GM21619 (cell line): ENCODE measurements around the gene STOX1.
"Not testable (repeated sequence)": the region's sequence is repeated elsewhere in the genome, so short reads cannot be mapped to it uniquely, and the experiment has no call there.

Experiments used
- ATAC-seq: cut with Tn5 transposase; IDR thresholded peaks from one replicate; pipeline ENCODE4 v1.9.1; 2021; ENCODE audit not compliant: unreplicated experiment

The STOX1 gene

DNA sequence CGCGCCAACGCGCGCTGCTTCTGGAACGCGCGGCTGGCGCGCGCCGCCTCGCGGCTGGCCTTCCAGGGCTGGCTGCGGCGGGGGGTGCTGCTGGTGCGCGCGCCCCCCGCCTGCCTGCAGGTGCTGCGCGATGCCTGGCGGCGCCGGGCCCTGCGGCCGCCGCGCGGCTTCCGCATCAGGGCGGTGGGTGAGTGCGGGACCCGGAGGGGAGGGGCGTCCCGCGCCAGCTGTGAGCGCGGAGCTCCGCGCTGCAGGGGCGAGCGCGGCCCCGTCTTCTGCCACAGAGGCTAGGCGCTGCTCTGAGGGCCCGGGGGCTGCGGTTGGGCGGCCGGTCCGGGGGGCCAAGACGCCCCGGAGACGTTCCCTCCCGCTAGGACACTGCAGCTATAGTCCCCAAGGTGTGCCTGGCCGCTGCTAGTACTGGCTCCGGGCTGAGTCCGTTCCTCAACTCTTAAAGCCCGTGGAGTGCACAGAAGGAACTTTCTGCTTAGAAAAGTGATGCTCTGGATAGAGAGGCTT, 811 bp downstream of the STOX1 start:
- ATAC-seq, result peak; percentile 33

DNA sequence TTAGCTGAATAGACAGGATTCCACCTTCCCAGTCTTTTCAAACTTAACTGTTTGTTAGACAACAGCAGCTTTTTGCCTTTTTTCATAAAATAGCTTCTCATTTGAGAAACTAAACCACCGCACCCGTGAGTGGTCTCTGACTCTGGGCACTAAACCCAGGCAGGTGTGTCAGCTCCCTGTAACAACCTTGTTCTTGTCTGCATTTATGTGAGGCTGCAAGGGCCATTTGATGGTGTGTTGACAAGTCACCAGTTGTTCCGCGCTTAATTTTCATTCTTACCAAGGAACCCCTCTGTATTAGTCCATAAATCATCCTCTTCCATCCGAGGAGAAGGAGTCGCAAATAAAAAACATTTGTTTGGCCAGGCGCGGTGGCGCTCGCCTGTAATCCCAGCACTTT, 1.5 kb downstream of the STOX1 start:
- ATAC-seq, result no peak

DNA sequence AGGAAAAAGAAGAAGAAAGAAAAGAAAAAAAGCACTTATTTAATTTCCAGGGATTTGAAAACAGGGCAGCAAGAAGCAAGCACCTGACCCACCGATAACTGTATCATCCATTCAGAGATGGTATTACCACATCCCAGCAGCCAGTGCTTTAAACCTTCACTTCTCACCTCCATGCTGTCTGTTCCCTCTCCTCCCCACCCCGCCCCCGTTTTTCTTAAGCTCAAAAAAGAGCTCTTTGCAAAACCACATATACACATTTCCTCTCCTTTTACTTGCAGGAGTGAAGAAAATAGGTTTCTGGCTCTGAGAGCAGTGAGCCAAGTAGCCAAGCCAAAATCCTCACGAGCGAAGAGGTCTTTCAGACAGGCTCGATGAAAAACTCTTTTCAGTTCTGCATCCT, 2.2 kb downstream of the STOX1 start:
- no peak for ATAC-seq

DNA sequence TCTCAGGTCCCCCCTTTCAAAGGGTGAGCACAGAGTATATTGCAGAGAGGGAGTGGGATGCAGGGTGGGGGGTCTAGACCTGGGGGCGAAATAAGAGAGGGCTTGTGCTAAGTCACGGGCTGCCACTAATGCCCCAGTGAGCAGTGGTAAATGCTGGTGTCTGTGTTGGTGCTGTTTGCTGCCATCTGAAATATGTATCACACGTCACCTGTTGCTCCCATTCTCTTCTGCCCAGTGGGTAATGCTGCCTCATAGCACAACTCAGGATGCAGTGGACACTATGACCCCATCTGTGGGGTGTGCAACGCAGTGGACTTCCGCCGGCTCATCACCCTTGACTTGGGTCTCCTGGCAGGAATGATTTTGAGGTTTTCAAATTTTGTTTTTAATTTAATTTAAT, 2.6 kb downstream of the STOX1 start:
- ATAC-seq, result no peak

DNA sequence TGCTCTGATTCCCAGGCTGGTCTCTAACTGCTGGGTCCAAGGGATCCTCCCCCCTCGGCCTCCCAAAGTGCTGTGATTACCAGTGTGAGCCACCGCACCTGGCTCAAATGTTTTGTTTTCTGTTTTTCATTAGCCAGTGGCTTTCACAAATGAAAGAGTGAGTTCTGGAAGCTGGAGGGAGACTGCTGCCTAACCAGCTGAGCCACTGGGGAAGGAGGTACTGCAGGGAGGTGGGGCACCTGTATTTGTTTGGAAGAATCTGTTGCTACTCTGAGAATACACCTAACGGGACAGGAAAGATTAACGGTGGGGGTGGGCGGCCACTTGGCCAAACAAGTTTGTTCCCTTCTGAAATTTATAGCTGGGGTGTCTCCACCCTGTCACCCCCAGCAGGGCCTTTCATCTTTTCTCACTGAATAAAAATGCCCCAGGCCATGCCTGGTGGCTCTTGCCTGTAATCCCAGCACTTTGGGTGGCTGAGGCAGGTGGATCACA, 4.7 kb downstream of the STOX1 start:
- no peak for ATAC-seq

DNA sequence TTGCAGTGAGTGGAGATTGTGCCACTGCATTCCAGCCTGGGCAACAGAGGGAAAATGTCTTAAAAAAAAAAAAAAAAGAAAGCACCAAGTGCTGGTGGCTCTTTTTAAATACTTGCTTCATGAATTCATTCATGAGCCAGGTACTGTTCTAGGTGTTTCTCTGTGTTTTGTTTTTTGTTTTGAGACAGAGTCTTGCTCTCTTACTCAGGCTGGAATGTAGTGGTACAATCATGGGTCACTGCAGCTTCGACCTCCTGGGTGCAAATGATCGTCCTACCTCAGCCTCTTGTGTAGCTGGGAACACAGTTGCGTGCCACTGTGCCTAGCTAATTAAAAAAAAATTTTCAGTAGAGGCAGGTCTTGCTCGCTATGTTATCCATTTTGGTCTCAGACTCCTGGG, 5.3 kb downstream of the STOX1 start:
- no peak for ATAC-seq

DNA sequence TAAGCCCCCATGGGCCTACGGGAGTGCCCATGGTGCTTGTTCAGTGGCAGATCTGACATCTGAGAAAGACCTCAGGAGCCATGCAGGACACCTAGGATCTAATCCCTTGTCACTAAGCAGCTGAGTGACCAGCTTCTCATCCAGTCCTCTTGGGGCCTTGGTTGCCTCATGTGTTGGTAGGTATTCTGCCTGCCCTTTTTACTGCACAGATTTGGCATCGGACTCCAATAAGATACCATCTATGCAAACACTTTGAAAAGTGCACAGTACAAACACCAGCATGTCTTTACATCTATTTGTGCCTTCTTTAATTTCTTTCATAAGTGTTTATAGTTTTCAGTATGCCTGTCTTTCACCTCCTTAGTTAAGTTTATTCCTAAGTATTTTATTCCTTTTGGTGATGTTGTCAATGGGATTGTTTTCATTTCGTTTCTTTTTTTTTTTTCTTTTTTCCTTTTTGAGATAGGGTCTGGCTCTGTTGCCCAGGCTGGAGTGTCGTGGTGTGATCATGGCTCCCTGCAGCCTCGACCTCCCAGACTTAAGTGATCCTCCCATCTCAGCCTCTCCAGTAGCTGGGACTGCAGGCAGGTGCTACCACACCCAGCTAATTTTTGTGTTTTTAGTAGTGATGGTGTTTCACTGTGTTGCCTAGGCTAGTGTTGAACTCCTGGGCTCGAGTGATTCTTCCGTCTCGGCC, 10.4 kb downstream of the STOX1 start:
- no peak for ATAC-seq

DNA sequence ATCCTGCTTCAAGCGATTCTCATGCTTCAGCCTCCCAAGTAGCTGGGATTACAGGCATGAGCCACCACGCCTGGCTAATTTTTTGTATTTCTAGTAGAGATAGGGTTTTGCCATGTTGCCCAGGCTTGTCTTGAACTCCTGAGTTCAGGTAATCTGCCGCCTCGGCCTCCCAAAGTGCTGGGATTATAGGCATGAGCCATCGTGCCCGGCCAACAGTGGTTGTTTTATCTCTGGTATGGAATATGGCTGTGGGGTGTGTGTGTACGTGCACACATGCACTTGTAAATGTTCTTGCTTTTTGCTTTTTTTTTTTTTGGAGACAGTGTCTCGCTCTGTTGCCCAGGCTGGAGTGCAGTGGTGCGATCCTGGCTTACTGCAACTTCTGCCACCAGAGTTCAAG, 13.3 kb downstream of the STOX1 start:
- ATAC-seq, result not testable (repeated sequence)

DNA sequence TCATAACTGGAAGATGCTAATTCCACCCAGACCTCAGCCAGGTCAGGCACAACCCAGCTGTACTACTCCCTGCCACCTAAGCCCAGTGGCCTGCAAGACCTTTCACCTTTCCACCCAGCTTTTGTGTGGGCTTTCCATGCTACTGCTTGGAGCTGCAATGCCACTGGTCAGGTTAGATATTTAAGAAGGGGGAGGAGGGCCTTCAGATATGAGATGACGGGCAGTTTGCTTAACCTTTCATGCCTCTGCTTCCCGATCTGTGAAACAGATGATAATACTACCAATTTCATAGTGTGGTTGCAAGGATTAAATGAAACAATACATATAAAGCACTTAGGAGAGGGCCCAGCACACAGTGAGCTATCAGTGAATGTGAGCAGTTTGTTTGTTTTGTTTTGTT, 20.9 kb downstream of the STOX1 start:
- no peak for ATAC-seq

DNA sequence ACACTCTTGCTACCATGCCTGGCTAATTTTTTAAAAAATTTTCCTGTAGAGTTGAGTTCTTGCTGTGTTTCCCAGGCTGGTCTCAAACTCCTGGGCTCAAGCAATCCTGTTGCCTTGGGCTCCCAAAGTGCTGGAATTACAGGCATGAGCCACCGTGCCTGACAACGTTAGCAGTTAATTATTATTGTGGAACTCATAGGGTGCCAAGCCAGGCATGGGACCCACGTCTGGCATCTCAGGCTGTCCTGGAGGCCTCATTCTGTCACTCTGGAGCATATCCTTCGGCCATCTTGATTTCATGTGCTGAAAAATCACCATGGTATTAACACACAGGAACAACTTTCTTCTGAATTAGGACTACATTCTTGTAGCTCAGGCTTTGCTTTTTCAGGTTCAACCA, 21.5 kb downstream of the STOX1 start:
- no peak for ATAC-seq

DNA sequence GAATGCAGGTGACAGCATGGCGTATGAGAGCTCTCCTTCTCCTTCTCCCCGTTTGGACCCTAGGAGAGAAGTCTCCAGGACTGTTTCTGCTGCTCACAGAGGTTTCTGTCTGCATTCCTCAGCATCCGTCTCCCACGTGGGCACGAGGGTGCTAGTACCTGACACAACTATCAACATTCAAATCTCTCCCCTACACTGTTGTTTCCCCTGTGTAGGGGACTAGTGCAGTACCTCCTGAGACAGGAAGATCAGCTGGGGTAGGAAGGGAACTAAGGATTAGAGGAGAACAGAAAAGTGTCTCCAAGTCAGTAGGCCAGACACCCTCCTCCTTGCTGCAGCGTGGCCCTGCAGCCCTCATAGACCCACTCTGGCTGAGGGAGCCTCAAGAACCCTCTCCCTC, 29.0 kb downstream of the STOX1 start:
- no peak for ATAC-seq

DNA sequence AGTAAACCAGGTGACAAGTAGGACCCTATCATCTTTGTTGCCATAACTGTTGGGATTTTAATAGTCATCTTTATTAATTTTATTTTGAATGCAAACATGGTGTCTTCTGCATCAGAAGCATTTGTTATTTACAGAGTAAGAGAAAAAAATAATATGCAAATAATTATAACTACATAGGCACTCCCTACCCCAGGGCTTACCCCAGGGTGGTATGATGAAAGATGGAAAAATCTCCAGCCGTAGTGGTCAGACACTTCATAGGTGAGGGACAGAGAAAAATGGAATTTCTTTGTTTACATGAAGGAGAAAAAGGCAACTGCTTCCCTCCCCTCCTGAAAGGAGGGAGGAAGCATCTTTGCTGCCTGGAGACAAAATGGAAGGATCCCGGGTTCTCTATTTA, 29.7 kb downstream of the STOX1 start:
- ATAC-seq, result no peak

DNA sequence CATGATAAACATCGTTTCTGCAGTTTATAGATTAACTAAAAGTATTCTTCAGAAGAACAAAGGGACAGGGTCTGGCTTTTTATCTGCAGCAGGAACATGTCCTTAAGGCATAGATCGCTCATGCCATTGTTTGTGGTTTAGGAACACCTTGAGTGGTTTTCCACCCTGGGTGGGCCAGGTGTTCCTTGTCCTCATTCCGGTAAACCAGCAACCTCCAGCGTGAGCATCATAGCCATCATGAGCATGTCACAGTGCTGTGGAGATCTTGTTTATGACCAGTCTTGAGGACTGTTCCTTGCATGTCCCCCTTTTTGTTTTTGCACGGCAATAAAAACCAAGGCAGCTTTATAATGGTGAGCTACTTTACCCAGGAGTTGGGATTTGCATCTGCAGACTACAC, 33.9 kb downstream of the STOX1 start:
- ATAC-seq, result no peak

DNA sequence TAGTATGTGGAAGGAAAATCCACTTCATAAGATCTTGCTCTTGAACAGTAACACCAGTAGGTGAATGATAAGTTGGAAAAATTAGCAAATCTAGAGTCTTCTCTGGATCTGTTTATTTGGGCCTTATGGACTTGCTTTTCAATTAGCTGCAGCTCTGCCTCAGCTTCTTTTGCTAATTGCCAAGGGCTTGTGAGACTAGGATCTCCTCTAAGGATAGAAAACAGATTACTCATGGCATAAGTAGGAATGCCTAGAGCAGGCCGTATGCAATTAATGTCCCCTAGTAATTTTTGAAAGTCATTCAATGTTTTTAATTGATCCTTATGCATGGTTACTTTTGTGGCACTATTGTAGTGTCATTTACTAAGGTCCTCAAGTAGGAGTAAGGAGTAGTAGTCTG, 37.3 kb downstream of the STOX1 start:
- no peak for ATAC-seq

DNA sequence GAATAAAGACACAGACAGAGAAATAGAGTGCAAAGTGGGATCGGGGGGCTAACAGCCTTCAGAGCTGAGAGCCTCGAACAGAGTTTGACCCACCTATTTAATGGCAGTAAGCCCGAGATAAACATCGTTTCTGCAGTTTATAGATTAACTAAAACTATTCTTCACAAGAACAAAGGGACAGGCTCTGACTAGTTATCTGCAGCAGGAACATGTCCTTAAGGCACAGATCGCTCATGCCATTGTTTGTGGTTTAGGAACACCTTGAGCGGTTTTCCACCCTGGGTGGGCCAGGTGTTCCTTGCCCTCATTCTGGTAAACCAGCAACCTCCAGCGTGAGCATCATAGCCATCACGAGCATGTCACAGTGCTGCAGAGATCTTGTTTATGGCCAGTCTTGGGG, 40.8 kb downstream of the STOX1 start:
- ATAC-seq, result not testable (repeated sequence)

DNA sequence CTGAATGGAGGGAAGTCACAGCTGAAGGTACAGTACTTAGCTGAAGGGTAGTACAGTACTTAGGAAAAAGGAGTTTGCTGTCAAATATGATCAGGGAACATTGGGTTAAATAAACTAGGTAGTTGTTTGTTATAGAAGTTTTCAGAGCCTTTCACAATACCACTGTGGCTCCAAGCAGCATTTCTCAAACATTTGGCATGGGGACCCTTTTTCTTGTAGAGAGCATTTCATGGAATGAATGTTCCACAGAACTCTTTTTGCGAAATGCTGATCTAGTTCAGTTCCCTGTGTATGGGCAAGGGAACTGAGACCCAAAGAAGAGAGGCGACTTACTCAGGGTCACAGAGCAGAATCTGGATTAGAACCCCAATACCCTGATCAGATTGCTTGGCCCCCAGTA, 42.3 kb downstream of the STOX1 start:
- no peak for ATAC-seq

DNA sequence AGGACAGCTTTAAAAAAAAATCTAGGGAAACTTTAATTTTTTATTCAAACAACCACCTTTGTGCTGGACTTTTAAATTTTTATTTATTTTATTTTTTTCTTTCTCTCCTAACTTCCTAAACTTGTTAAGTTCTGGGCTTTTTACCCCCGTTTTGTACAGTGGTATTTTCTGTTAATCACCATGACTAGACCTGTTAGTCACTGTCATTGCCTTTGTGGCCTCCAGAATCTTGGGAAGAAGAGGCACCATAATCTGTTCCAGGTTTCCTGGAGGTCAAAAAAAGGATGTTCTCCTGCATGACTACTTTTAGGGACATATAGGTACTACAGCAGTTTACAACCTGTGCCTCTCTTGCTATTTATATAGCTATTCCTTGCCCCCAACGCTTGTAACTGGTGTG, 42.7 kb downstream of the STOX1 start:
- ATAC-seq, result no peak

DNA sequence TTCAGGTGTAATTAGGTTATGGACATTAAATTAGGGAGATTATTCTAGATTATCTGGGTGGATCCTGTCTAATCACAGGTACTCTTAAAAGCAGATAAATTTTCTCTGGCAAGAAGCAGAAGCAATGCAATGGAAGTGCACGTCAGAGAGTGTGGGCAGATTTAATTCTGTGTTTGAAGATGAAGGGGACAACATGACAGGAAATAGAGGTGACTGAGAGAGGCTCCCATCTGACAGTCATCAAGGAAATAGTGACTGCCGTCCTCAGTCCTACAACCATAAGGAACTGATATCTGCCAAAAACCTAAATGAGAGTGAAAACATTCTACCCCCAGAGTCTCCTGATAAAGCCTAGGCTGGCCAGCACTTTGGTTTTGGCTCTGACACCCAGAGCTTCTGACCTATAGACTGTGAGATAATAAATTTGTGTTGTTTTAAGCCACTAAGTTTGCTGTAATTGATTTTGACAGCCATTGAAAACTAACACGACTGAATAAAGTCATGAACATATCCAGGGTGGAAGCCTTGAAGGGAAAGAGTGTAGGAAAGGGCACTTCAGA, 43.3 kb downstream of the STOX1 start:
- no peak for ATAC-seq

DNA sequence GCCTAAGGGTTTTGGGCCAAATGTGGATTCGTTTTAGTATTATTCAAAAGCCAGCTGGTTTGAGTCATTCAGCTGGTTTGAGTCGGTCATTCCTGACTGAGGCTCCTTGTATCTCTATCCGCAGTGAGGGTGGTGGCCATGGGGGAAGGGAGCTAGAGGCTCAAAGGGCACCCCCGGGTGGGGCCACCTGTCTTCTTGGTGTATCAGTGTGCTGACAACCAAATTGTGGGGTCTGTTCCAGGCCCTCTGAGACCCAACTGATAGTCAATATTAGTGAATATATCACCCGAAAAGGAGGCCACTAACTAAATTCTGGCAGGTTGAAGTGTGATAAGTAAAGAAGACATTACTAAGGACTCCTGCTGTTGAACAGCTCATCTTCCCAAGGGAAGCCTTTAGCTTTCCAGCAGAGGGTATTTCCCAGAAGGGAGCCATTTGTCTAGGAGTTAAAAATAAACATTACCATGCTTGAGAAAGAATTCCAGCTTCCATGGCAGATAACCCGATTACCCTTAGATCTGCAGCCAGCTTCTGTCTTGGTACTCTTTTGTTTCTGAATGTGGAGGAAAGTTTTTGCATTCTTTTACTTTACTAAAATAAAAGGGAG, 43.9 kb downstream of the STOX1 start:
- no peak for ATAC-seq

DNA sequence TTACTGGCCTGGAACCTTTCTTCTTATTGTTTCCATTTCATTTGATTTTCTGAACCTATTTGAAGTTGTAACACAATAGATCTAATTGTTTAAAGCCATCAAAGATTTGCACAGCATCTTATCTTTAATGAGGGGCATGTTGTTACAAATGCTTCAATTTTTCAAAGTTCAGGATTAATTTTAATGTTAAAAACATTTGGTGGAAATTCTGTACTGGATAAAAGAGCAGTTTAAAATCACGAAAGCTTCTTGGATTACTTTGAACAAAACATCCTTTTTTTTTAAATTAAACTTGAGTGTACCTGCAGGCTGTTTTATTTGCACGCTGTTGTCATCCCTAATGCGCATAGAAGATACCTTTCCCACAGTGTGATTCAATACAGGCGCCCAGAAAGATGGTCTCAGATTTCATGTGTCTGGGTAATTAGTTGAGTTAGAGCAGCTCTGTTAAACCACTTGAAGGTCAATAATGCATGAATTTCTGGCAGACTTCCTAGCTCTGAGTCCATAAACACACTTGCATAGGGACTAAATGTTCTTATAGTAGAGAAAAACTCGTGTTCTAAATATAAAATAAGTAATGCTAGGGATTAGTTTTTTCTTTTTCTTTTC, 44.5 kb downstream of the STOX1 start:
- no peak for ATAC-seq

DNA sequence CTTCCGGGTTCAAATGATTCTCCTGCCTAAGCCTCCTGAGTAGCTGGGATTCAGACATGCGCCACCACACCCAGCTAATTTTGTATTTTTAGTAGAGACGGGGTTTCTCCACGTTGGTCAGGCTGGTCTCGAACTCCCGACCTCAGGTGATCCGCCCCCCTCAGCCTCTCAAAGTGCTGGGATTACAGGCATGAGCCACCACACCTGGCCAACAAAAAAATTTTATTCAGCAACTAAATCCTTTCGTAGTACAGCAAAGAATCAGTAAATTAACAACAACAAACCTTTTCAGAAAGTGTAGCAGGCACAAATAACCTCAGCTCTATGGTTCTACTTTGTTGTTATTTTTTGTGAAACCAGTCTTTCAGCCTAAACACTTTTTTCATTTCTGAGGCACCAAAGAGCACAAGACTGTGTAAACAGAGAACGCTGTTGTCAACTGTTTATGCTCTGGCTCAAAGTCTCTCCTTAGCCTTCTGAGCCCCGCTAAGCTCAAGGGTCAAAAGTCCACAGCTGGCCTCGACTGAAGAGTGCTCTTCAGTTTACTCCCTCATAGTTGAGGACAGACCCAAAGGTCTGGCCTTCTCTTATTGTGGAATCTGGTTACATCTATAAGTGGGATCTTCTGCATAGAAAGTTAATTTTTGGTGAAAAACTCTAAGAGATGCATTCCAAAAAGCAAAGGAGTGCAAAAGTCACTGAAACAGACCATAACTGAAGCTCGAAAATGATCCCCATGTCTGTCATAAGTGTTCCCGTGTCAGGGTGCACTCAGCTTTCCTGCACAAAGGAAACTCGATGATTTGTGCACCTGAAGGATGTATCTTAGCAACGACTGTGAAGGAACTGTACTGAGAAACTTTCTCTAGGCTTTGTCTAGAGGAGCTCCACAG, 49.2 kb downstream of the STOX1 start:
- ATAC-seq, result no peak
